GM23338 (cell line): ENCODE results near the gene RARRES2. TPM values are rescaled to one million over a fixed set of nuclear protein-coding genes. Genes with fewer than 3 reads are reported as not detected.
A peak's percentile ranks its signal among the peaks of the same experiment; 100 is the strongest.

Experiments
- ATAC-seq: fragments of 200-7000 bp; cut with Tn5 transposase; 3 replicates; pipeline ENCODE4 v1.9.1; 2020
- DNase-seq: peaks from one replicate; pipeline ENCODE4 v3.0.0-alpha.2; 2015; ENCODE audit warnings: low spot score
- H2AFZ ChIP-seq: fragments of 200-600 bp; sonication (generic); 2 replicates; pipeline ENCODE4 v1.8.0; 2016; ENCODE audit warnings: antibody characterized with exemption, mild to moderate bottlenecking, moderate library complexity
- H3F3A ChIP-seq: fragments of 200-600 bp; sonication (generic); replicated peaks from 2 replicates; pipeline ENCODE4 v1.8.0; 2017; ENCODE audit warnings: antibody characterized with exemption, mixed run types, low read depth
- H3K27ac ChIP-seq: fragments of 200-600 bp; sonication (generic); 2 replicates; pipeline ENCODE4 v1.6.1; 2016; ENCODE audit warnings: low read depth
- H3K27me3 ChIP-seq: fragments of 200-600 bp; sonication (generic); 2 replicates; pipeline ENCODE4 v1.8.0; 2016; ENCODE audit warnings: mild to moderate bottlenecking, mixed run types, moderate library complexity; ENCODE audit not compliant: insufficient read depth
- H3K36me3 ChIP-seq: fragments of 200-600 bp; sonication (generic); 2 replicates; pipeline ENCODE4 v1.8.0; 2016; ENCODE audit warnings: mild to moderate bottlenecking; ENCODE audit not compliant: insufficient read depth
- H3K4me1 ChIP-seq: fragments of 200-600 bp; sonication (generic); 2 replicates; pipeline ENCODE4 v1.8.0; 2016; ENCODE audit warnings: mild to moderate bottlenecking, moderate library complexity; ENCODE audit not compliant: insufficient read depth
- H3K4me2 ChIP-seq: fragments of 200-600 bp; sonication (generic); 2 replicates; pipeline ENCODE4 v1.7.1; 2017; ENCODE audit warnings: mixed run types
- H3K4me3 ChIP-seq: fragments of 200-600 bp; sonication (generic); 2 replicates; pipeline ENCODE4 v1.6.1; 2016; ENCODE audit warnings: mixed run types
- H3K79me2 ChIP-seq: fragments of 200-600 bp; sonication (generic); replicated peaks from 2 replicates; pipeline ENCODE4 v1.8.0; 2017; ENCODE audit warnings: mild to moderate bottlenecking; ENCODE audit not compliant: insufficient read depth
- H3K9me2 ChIP-seq: fragments of 200-600 bp; sonication (generic); 2 replicates; pipeline ENCODE4 v1.8.0; 2017; ENCODE audit not compliant: insufficient read depth
- H4K20me1 ChIP-seq: fragments of 200-600 bp; sonication (generic); replicated peaks from 2 replicates; pipeline ENCODE4 v1.8.0; 2017; ENCODE audit warnings: mild to moderate bottlenecking; ENCODE audit not compliant: insufficient read depth
- H3K27ac Mint-ChIP-seq: 2 replicates; pipeline ENCODE4 v1.8.0; 2020; ENCODE audit warnings: inconsistent platforms, mild to moderate bottlenecking, moderate library complexity, mixed read lengths
- H3K27me3 Mint-ChIP-seq: 3 replicates; pipeline ENCODE4 v1.8.0; 2022; ENCODE audit warnings: low read depth, mild to moderate bottlenecking, moderate library complexity, mixed read lengths, inconsistent platforms; ENCODE audit not compliant: insufficient read depth, poor library complexity
- H3K36me3 Mint-ChIP-seq: 3 replicates; pipeline ENCODE4 v1.8.0; 2021; ENCODE audit warnings: low read depth, mild to moderate bottlenecking, inconsistent platforms, moderate library complexity, mixed read lengths
- H3K4me1 Mint-ChIP-seq: 3 replicates; pipeline ENCODE4 v1.8.0; 2020; ENCODE audit warnings: mild to moderate bottlenecking, inconsistent platforms, mixed read lengths
- H3K4me3 Mint-ChIP-seq: 3 replicates; pipeline ENCODE4 v1.8.0; 2021; ENCODE audit warnings: moderate library complexity, mild to moderate bottlenecking, inconsistent platforms, mixed read lengths
- H3K9me3 Mint-ChIP-seq: 3 replicates; pipeline ENCODE4 v1.8.0; 2020; ENCODE audit warnings: moderate library complexity, mild to moderate bottlenecking, inconsistent platforms, mixed read lengths
- CREB1 ChIP-seq: fragments of 250-450 bp; sonication (Bioruptor Pico); IDR thresholded peaks from 2 replicates; pipeline ENCODE4 v1.5.0; 2020; ENCODE audit warnings: low read depth, mild to moderate bottlenecking, moderate library complexity
- CTCF ChIP-seq, 2 experiments: fragments of 200-600 bp in 1 of 2; sonication (generic) in 1 of 2; conservative IDR thresholded peaks; 2 replicates each; pipeline versions ENCODE4 v1.5.1 to v1.6.1; 2016 to 2017; ENCODE audit warnings: antibody characterized with exemption in 2 of 2, low read depth in 2 of 2, mild to moderate bottlenecking in 2 of 2, moderate library complexity in 1 of 2
- ETS1 ChIP-seq: IDR thresholded peaks from 2 replicates; pipeline ENCODE4 v1.6.1; 2016; ENCODE audit warnings: antibody characterized with exemption
- EZH2 ChIP-seq: fragments of 200-600 bp; sonication (generic); IDR thresholded peaks from one replicate; pipeline ENCODE4 v1.8.0; 2017; ENCODE audit warnings: antibody characterized with exemption, mild to moderate bottlenecking, low read depth; ENCODE audit not compliant: unreplicated experiment
- EZH2phosphoT487 ChIP-seq: fragments of 200-600 bp; sonication (generic); IDR thresholded peaks from one replicate; pipeline ENCODE4 v1.8.1; 2018; ENCODE audit warnings: antibody characterized with exemption; ENCODE audit not compliant: unreplicated experiment
- JUNB ChIP-seq: IDR thresholded peaks from one replicate; pipeline ENCODE4 v1.6.1; 2016; ENCODE audit warnings: antibody characterized with exemption; ENCODE audit not compliant: unreplicated experiment
- NANOG ChIP-seq: IDR thresholded peaks from 2 replicates; pipeline ENCODE4 v1.6.1; 2016; ENCODE audit warnings: antibody characterized with exemption, borderline replicate concordance
- POLR2AphosphoS5 ChIP-seq: IDR thresholded peaks from 2 replicates; pipeline ENCODE4 v1.6.1; 2016; ENCODE audit warnings: antibody characterized with exemption, low read depth
- REST ChIP-seq: IDR thresholded peaks from one replicate; pipeline ENCODE4 v1.6.1; 2018; ENCODE audit warnings: antibody characterized with exemption; ENCODE audit not compliant: unreplicated experiment
- STAT1 ChIP-seq: IDR thresholded peaks from one replicate; pipeline ENCODE4 v1.6.1; 2016; ENCODE audit warnings: antibody characterized with exemption; ENCODE audit not compliant: unreplicated experiment
- ZNF114 ChIP-seq: fragments of 250-450 bp; sonication (Bioruptor Pico); IDR thresholded peaks from 2 replicates; pipeline ENCODE4 v1.5.0; 2020; ENCODE audit warnings: mild to moderate bottlenecking, moderate library complexity
- ZNF331 ChIP-seq: fragments of 250-450 bp; sonication (Bioruptor Pico); IDR thresholded peaks from 2 replicates; pipeline ENCODE4 v1.5.0; 2020; ENCODE audit warnings: low read depth, mild to moderate bottlenecking, moderate library complexity
- ZNF462 ChIP-seq: fragments of 250-450 bp; sonication (Bioruptor Pico); IDR thresholded peaks from 2 replicates; pipeline ENCODE4 v1.5.0; 2020; ENCODE audit warnings: mild to moderate bottlenecking, moderate library complexity
- polyA plus RNA-seq: library from polyadenylated mRNA; unstranded; fragments of >200 nt; fragmentation: Nextera tagmentation; extraction: Ambion mirVana; gene quantifications from 2 replicates; pipeline ENCODE4 v1.2.1, GENCODE V29; 2016
- total RNA-seq: library from RNA; depleted of rRNA; stranded (reverse); fragments of >200 nt; shearing (Covaris generic); gene quantifications from 2 replicates; pipeline ENCODE4 v1.2.3, GENCODE V29; 2014

RARRES2 gene
- total and polyA plus RNA-seq, 2 experiments from 2014 or later: 169 to 314 TPM

DNA sequence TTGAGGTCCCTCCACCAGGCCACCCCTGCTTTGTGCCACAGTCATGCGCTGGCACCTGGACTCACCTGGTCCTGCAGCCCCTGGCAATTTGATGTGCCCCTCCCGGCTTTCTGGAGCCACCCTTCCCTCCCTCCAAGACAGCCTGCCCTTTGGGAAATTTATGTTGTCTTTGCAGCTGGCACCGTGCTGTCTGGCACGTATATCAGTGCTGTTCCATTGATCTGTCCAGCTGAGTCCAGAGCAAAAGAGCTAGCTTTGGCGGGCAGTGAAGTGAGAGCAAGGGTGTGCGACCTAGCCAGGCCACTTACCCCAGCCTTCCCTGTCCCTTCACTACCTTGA is 5.7 kb downstream of the RARRES2 start:
- Histone ChIP-seq H3K36me3 (peaks cover 10% of the 10 kb centered on the region), H3K4me1 (peaks cover 36% of the 10 kb centered on the region), H3K27ac (peak overlapping the region; percentile 86), H3F3A (peaks cover 28% of the 10 kb centered on the region), H3K4me3 (peak overlapping the region; percentile 5; the same call in 1 of the 2 replicates), H2AFZ (no peak overlapping the region), H3K4me2 (peak overlapping the region; percentile 54), H3K9me2 (no peaks in the 10 kb centered on the region), H4K20me1 (no peaks in the 10 kb centered on the region; the same call in 1 of the 2 replicates), H3K27me3 (no peaks in the 10 kb centered on the region), H3K79me2 (peaks cover 34% of the 10 kb centered on the region)
- Mint-ChIP-seq H3K36me3 (peaks cover 77% of the 10 kb centered on the region), H3K4me3 (peak overlapping the region; percentile 47; the same call in 2 of the 3 replicates), H3K4me1 (peaks cover 65% of the 10 kb centered on the region), H3K27ac (peak overlapping the region; percentile 96), H3K9me3 (no peaks in the 10 kb centered on the region; the same call in 2 of the 3 replicates), H3K27me3 (peaks cover 26% of the 10 kb centered on the region)
- DNase-seq (no peak), ATAC-seq (no peak)
- TF ChIP-seq ZNF462 (CRISPR knock-in tag): no peak
- no peak for TF ChIP-seq JUNB
- TF ChIP-seq POLR2AphosphoS5: no peak
- no peak for TF ChIP-seq ETS1
- TF ChIP-seq CTCF (conservative IDR thresholded peaks at IDR 0.05; ENCODE audit: low read depth in 2 of 2): no peak
- no peak for TF ChIP-seq STAT1
- TF ChIP-seq ZNF331 (CRISPR knock-in tag): no peak
- TF ChIP-seq ZNF114: no peak
- TF ChIP-seq REST: no peak
- no peak for TF ChIP-seq NANOG
- no peak for TF ChIP-seq CREB1 (CRISPR knock-in tag)
- no peak for TF ChIP-seq EZH2
- TF ChIP-seq EZH2phosphoT487: no peak
